NCI-H1436 treated with DMSO at 0.1 percent for 48 hours (cell line): Measurements from ENCODE around the gene SPN.
"Not testable (repeated sequence)": the region's sequence is repeated elsewhere in the genome, so short reads cannot be mapped to it uniquely, and the experiment has no call there.

ENCODE experiments used
- DNase-seq: peaks from one replicate; lab custom pipeline; 2025; lab: John Stamatoyannopoulos, UW

SPN gene

GRCh38 chr16:29646947-29647346 is 16.1 kb upstream of the SPN start:
- no peak for DNase-seq

DNA sequence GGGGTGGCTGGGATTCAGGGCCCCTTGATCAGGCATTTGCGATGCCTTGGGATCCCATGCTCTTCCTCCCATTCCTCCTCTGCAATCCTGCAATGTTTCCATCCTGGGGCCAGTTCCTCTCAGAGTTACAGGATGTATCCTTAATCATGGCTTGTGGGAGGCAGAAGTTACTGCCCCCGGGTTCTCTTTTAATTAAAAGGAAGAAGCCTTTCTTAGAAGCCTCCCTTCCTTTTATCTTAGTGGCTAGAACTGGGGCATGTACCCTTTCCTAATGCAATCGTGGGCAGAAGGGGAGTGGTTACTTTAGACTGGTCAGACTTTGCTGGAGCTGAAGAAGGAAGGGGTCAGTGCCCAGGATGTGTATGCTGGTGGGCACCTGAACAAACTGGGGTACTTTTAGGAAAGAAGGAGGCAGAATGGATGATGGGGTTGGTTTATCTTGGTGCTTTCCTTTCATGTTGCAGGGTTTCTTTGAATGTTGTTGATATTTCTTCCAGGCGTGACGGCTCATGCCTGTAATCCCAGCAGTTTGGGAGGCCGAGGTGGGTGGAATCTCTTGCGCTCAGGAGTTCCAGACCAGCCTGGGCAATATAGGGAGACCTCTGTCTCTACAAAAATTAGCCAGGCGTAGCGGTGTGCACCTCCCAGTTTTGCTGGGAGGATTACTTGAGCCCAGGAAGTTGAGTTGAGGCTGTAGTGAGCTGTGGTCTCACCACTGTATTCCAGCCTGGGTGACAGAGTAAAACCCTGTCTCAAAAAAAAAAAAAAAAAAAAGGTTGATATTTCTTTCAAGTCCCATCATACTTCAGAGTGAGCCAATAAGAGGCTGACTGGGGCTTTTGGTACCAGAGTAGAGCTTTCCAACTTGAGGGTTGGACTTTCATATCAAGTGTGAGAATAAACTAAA is 13.2 kb upstream of the SPN start:
- DNase-seq = no peak

GRCh38 chr16:29650771-29651170 is 12.3 kb upstream of the SPN start:
- DNase-seq = no peak

GRCh38 chr16:29651774-29652349 is 11.2 kb upstream of the SPN start:
- no peak for DNase-seq

DNA sequence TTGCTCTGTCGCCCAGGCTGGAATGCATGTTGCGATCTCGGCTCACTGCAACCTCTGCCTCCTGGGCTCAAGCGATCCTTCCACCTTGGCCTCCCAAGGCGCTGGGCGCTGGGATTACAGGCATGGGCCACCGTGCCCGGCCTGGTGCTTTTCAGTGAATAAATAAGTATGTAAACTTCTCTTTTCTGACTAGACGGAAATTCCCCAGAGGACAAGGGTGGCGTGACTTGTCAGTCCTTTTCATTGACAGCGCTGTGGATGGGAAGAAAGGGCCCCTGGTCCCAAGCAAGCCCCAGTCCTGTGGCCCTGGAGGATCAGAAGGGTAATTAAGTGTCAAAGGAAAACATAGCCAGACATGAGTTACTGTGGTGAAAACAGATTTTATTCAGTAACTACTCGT is 9.6 kb upstream of the SPN start:
- DNase-seq = no peak

GRCh38 chr16:29653890-29654289 is 9.2 kb upstream of the SPN start:
- not testable (repeated sequence) for DNase-seq

GRCh38 chr16:29656688-29657523 is 6.1 kb upstream of the SPN start:
- DNase-seq = no peak

GRCh38 chr16:29658705-29659104 is 4.3 kb upstream of the SPN start:
- no peak for DNase-seq

- DNase-seq = no peak
Observed at GRCh38 chr16:29662000-29662728, 883 bp upstream of the SPN start.

- DNase-seq = no peak
Observed at GRCh38 chr16:29662729-29663015, 375 bp upstream of the SPN start.

GRCh38 chr16:29663807-29664090 is 702 bp downstream of the SPN start:
- no peak for DNase-seq

GRCh38 chr16:29664091-29664921 is 1.3 kb downstream of the SPN start:
- DNase-seq = no peak

- DNase-seq = no peak
Observed at GRCh38 chr16:29665294-29666077, 2.4 kb downstream of the SPN start.

DNA sequence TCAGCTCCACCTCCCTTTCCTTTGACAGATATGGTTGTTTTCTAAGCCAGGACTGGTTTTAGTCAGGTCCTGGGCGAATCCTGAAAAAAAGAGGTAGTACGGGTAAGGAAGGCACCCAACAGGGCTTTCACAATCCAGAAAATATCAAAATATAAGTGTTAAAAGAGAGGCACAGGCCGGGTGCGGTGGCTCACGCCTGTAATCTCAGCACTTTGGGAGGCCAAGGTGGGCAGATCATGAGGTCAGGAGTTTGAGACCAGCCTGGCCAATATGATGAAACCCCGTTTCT is 4.2 kb downstream of the SPN start:
- not testable (repeated sequence) for DNase-seq

DNA sequence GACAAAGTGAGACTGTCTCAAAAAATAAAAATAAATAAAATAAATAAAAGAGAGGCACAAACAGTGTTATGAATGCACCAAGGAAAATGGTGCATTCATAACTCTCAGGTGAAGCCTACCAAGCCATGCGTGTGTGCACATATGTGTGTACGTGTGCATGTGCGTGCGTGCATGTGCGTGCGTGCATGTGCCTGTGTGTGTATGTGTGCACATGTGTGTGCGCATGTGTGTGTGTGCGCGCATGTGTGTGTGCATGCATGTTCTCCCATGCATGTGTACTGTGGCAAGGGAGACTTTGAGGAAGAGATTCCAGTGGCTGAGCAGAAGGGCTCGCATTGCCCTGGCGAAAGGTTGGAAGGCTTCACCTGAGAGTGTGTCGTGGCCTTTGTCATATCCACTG is 4.7 kb downstream of the SPN start:
- DNase-seq = no peak

DNA sequence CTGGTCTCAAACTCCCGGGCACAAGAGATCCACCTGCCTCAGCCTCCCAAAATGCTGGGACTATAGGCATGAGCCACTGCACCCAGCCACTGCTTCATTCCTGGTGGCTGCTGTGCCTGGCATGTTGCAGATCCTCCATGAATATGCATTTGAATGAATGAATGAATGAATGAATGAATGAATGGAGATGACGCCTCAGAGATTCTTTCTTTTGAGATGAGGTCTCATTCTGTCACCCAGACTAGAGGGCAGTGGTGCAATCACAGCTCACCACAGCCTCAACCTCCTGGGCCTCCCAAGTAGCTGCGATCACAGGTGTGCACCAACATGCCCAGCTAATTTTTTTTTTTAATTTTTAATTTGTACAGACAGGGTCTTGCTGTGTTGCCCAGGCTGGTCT is 5.2 kb downstream of the SPN start:
- DNase-seq = no peak

- no peak for DNase-seq
Observed at GRCh38 chr16:29673501-29673900, 10.5 kb downstream of the SPN start.

DNA sequence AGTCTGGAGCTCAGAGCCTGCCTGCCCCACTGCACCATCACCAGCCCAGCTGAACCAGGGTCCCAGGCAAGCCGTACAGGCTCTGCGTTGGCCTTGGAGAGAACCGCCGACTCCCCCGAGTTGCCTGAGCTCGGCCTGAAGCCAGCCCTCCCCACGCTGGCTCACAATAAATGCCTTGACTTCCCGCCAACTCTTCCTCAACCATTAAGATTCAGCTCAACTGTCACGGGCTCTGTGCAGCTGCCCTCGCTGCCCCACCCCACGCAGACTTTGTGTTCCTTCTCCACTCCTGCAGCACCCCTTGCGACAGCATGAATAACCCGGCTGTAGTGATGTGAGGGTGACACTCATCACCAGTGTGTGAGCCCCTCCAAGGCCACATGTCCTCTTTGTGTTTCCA is 11.1 kb downstream of the SPN start:
- DNase-seq = no peak

DNA sequence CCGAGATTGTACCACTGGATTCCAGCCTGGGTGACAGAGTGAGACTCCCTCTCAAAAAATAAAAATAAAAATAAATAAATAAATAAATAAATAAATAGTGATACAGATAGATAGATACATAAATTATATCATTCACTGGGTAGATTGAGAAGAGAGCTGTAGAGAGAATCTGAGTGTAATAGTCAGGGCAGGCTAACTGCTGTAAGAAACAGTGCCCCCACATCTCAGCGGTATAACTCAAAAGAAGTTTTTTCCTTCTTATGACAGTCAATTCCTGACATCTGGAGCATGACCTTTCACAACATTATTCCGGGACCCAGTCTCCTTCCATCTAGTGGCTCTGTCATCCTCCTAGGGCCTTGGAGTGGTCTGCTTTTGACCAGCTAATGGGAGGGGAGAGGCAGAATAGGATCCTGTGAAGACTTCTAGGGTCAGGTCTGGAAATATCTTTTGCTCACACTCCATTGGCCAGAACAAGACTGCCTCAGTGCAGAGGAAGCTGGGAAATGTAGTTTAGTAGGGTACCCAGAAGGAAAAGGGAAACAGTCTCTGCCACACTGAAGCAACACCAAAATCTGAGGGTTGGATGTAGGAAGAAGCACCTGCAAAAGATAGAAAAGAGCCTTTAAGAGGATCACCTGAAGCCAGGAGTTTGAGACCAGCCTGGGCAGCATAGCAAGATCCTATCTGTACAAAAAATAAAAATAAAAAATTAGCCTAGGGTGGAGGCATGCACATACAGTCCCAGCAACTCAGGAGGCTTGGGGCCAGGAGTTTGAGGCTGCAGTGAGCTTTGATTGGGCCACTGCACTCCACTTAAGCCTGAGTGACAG is 13.0 kb downstream of the SPN start:
- no peak for DNase-seq
